Measurements from ENCODE around the gene NHP2. TPM values are rescaled to one million over a fixed set of nuclear protein-coding genes. Genes with fewer than 3 reads are reported as not detected.
"Not testable (repeated sequence)": the region's sequence is repeated elsewhere in the genome, so short reads cannot be mapped to it uniquely, and the experiment has no call there.

The NHP2 gene
- total RNA-seq (2014; rRNA removed; shearing (Covaris generic); ENCODE audit: low replicate concordance) = 441 and 476 TPM in 2 replicates

- DNase-seq = peak; percentile 99
These were observed at the start of gene NHP2 for GRCh38 chr5:178153530-178154340. Gene NHP2, minus strand, starts transcription at chr5:178153885. Its CDS starts 68 bp downstream, at chr5:178153817.

GRCh38 chr5:178202541-178202940, 48.9 kb upstream of the NHP2 start:
- Histone ChIP-seq H3K36me3 (peaks cover 23% of the 10 kb centered on the region), H3K27me3 (no peaks in the 10 kb centered on the region), H3K9me3 (no peaks in the 10 kb centered on the region), H3K4me3 (no peak overlapping the region)
- DNase-seq = no peak

More at GRCh38 chr5:178153530-178154340, at the start of gene NHP2:
- H3K27me3 ChIP-seq = no peaks in the 10 kb centered on the region
- H3K36me3 ChIP-seq = peaks cover 45% of the 10 kb centered on the region
- no peaks in the 10 kb centered on the region for H3K9me3 ChIP-seq
- peak within 1 kb of the TSS; percentile 88 for H3K4me3 ChIP-seq

- peaks cover 16% of the 10 kb centered on the region for H3K36me3 ChIP-seq
- H3K4me3 ChIP-seq = no peak overlapping the region
- H3K9me3 ChIP-seq = no peaks in the 10 kb centered on the region
- no peaks in the 10 kb centered on the region for H3K27me3 ChIP-seq
- DNase-seq = no peak
These were observed 48.2 kb upstream of the NHP2 start for GRCh38 chr5:178201927-178202235.

GRCh38 chr5:178201221-178201926, 47.7 kb upstream of the NHP2 start:
- H3K4me3 ChIP-seq = no peak overlapping the region
- H3K27me3 ChIP-seq = no peaks in the 10 kb centered on the region
- DNase-seq = no peak
- no peaks in the 10 kb centered on the region for H3K9me3 ChIP-seq
- peaks cover 11% of the 10 kb centered on the region for H3K36me3 ChIP-seq

- Histone ChIP-seq H3K4me3 (no peak overlapping the region), H3K9me3 (no peaks in the 10 kb centered on the region), H3K36me3 (no peaks in the 10 kb centered on the region), H3K27me3 (peaks cover 4% of the 10 kb centered on the region; the same call in 1 of the 2 replicates)
- DNase-seq = no peak
These were observed 46.1 kb upstream of the NHP2 start for GRCh38 chr5:178199581-178200434.

- H3K9me3 ChIP-seq = no peaks in the 10 kb centered on the region; the same call in 1 of the 2 replicates
- H3K36me3 ChIP-seq = no peaks in the 10 kb centered on the region
- H3K4me3 ChIP-seq = no peak overlapping the region
- peaks cover 6% of the 10 kb centered on the region; the same call in 1 of the 2 replicates for H3K27me3 ChIP-seq
- no peak for DNase-seq
These were observed 45.0 kb upstream of the NHP2 start for GRCh38 chr5:178198706-178199105.

GRCh38 chr5:178198151-178198550, 44.5 kb upstream of the NHP2 start:
- H3K27me3 ChIP-seq, DNase-seq, H3K4me3 ChIP-seq, H3K9me3 ChIP-seq, H3K36me3 ChIP-seq: not testable (repeated sequence)

- H3K9me3 ChIP-seq = peaks cover 12% of the 10 kb centered on the region
- no peak overlapping the region for H3K4me3 ChIP-seq
- H3K36me3 ChIP-seq = no peaks in the 10 kb centered on the region
- H3K27me3 ChIP-seq = peaks cover 10% of the 10 kb centered on the region
- DNase-seq = no peak
These were observed 43.3 kb upstream of the NHP2 start for GRCh38 chr5:178196986-178197385.

GRCh38 chr5:178196281-178196812, 42.7 kb upstream of the NHP2 start:
- Histone ChIP-seq H3K9me3 (peaks cover 14% of the 10 kb centered on the region), H3K36me3 (no peaks in the 10 kb centered on the region), H3K27me3 (peaks cover 10% of the 10 kb centered on the region), H3K4me3 (no peak overlapping the region)
- no peak for DNase-seq

- H3K27me3 ChIP-seq = peaks cover 10% of the 10 kb centered on the region
- no peak overlapping the region for H3K4me3 ChIP-seq
- H3K36me3 ChIP-seq = no peaks in the 10 kb centered on the region
- DNase-seq = no peak
- H3K9me3 ChIP-seq = peaks cover 18% of the 10 kb centered on the region
These were observed 40.3 kb upstream of the NHP2 start for GRCh38 chr5:178194026-178194425.

GRCh38 chr5:178193251-178193809, 39.6 kb upstream of the NHP2 start:
- Histone ChIP-seq H3K4me3 (no peak overlapping the region), H3K27me3 (peaks cover 10% of the 10 kb centered on the region), H3K9me3 (peaks cover 18% of the 10 kb centered on the region), H3K36me3 (no peaks in the 10 kb centered on the region)
- no peak for DNase-seq

- no peak for DNase-seq
- H3K36me3 ChIP-seq = no peaks in the 10 kb centered on the region
- peaks cover 10% of the 10 kb centered on the region for H3K27me3 ChIP-seq
- no peak overlapping the region for H3K4me3 ChIP-seq
- peaks cover 18% of the 10 kb centered on the region for H3K9me3 ChIP-seq
These were observed 39.1 kb upstream of the NHP2 start for GRCh38 chr5:178192787-178193186.

- DNase-seq = no peak
- Histone ChIP-seq H3K4me3 (no peak overlapping the region), H3K9me3 (peaks cover 18% of the 10 kb centered on the region), H3K36me3 (no peaks in the 10 kb centered on the region), H3K27me3 (peaks cover 10% of the 10 kb centered on the region)
These were observed 38.6 kb upstream of the NHP2 start for GRCh38 chr5:178192244-178192643.

GRCh38 chr5:178191661-178192060, 38.0 kb upstream of the NHP2 start:
- no peak for DNase-seq
- Histone ChIP-seq H3K36me3 (no peaks in the 10 kb centered on the region), H3K4me3 (no peak overlapping the region), H3K27me3 (peaks cover 10% of the 10 kb centered on the region), H3K9me3 (peaks cover 18% of the 10 kb centered on the region)

- H3K36me3 ChIP-seq = no peaks in the 10 kb centered on the region
- DNase-seq = no peak
- no peak overlapping the region for H3K4me3 ChIP-seq
- H3K27me3 ChIP-seq = peaks cover 5% of the 10 kb centered on the region
- peaks cover 18% of the 10 kb centered on the region for H3K9me3 ChIP-seq
These were observed 35.7 kb upstream of the NHP2 start for GRCh38 chr5:178189433-178189832.

- Histone ChIP-seq H3K27me3 (no peaks in the 10 kb centered on the region; the same call in 1 of the 2 replicates), H3K36me3 (no peaks in the 10 kb centered on the region), H3K9me3 (peaks cover 6% of the 10 kb centered on the region), H3K4me3 (no peak within 1 kb of the TSS)
- DNase-seq = no peak
These were observed 33.3 kb upstream of the NHP2 start, which contains the start of gene GMCL2 for GRCh38 chr5:178187014-178187413. Gene GMCL2, minus strand, starts transcription at chr5:178187371. Its CDS starts 72 bp downstream, at chr5:178187299.

Measured in MG63 (cell line).